OCI-LY1 (cell line): Measurements from ENCODE around the gene ACACA.

Experiments used
- CTCF ChIP-seq: fragments of 200-600 bp; sonication (generic), shearing (Covaris generic); IDR thresholded peaks from 2 replicates; pipeline ENCODE4 v1.5.1; 2017; ENCODE audit warnings: mild to moderate bottlenecking, antibody characterized with exemption, low read length, moderate library complexity, mixed read lengths
- EZH2 ChIP-seq: fragments of 200-600 bp; sonication (generic), shearing (Covaris generic); IDR thresholded peaks from 2 replicates; pipeline ENCODE4 v1.8.0; 2017; ENCODE audit warnings: borderline replicate concordance, mixed run types, mild to moderate bottlenecking, antibody characterized with exemption, low read length, moderate library complexity, mixed read lengths

DNA sequence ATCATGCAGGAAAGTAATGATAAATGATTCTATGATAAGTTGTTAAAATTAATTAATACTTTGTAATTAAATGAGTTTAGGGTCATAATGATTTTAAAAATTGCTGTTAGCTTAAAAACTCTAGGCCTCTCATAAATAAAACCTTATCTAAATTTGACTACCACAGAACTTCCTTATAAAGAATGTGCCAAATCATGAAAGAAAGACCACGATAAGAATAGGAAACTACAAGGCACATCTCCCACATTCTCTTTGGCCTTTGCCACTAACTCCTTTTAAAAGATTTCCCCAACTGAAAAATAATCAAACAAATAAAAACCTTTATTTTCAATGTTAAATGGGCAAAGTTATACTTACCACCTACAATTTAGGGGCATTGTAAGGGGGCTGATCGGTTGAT, 195.5 kb downstream of the ACACA start:
- TF ChIP-seq CTCF = no peak
- TF ChIP-seq EZH2 = no peak
